ENCODE measurements around the gene SMU1. TPM values are rescaled to one million over a fixed set of nuclear protein-coding genes. Genes with fewer than 3 reads are reported as not detected.
"Not testable (repeated sequence)": the region's sequence is repeated elsewhere in the genome, so short reads cannot be mapped to it uniquely, and the experiment has no call there.

SMU1 gene
- total and polyA plus RNA-seq, 9 donors: 14.1 to 24.6 (median 17.5) TPM

GRCh38 chr9:33022755-33023154 is 53.7 kb downstream of the SMU1 start:
- 88% methylated on average over 1 of the region's 7 CpGs for WGBS (ENCODE audit: insufficient coverage)
- Histone ChIP-seq H3K4me1 (ENCODE audit: control insufficient read depth, insufficient read depth, low read length) (peaks cover 13% of the 10 kb centered on the region), H3K36me3 (ENCODE audit: control insufficient read depth, insufficient read depth, low read length) (peaks cover 19% of the 10 kb centered on the region), H3K27ac (ENCODE audit: low read length) (no peak overlapping the region), H3K27me3 (ENCODE audit: control insufficient read depth, insufficient read depth, low read length) (no peaks in the 10 kb centered on the region), H3K9me3 (replicated peaks; ENCODE audit: control insufficient read depth, low read depth, low read length) (no peaks in the 10 kb centered on the region), H3K4me3 (ENCODE audit: low read length) (no peak overlapping the region)
- DNase-seq: no peak

- 67% methylated on average over 1 of the region's 3 CpGs for WGBS (ENCODE audit: insufficient coverage)
- Histone ChIP-seq H3K9me3 (replicated peaks; ENCODE audit: control insufficient read depth, low read depth, low read length) (no peaks in the 10 kb centered on the region), H3K36me3 (ENCODE audit: control insufficient read depth, insufficient read depth, low read length) (peaks cover 14% of the 10 kb centered on the region), H3K27ac (ENCODE audit: low read length) (no peak overlapping the region), H3K4me1 (ENCODE audit: control insufficient read depth, insufficient read depth, low read length) (peaks cover 13% of the 10 kb centered on the region), H3K4me3 (ENCODE audit: low read length) (no peak overlapping the region), H3K27me3 (ENCODE audit: control insufficient read depth, insufficient read depth, low read length) (no peaks in the 10 kb centered on the region)
- DNase-seq: no peak
Measured at GRCh38 chr9:33022303-33022702, 54.2 kb downstream of the SMU1 start.

GRCh38 chr9:33019797-33020196 is 56.7 kb downstream of the SMU1 start:
- whole genome bisulfite sequencing (ENCODE audit: insufficient coverage): 76% methylated on average over 18 of the region's 25 CpGs
- H3K4me3 ChIP-seq (ENCODE audit: low read length): no peak overlapping the region
- H3K36me3 ChIP-seq (ENCODE audit: control insufficient read depth, insufficient read depth, low read length): peaks cover 12% of the 10 kb centered on the region
- no peak overlapping the region for H3K27ac ChIP-seq (ENCODE audit: low read length)
- DNase-seq: no peak
- no peaks in the 10 kb centered on the region for H3K27me3 ChIP-seq (ENCODE audit: control insufficient read depth, insufficient read depth, low read length)
- peaks cover 9% of the 10 kb centered on the region for H3K4me1 ChIP-seq (ENCODE audit: control insufficient read depth, insufficient read depth, low read length)
- no peaks in the 10 kb centered on the region for H3K9me3 ChIP-seq (replicated peaks; ENCODE audit: control insufficient read depth, low read depth, low read length)

GRCh38 chr9:33017283-33018041 is 59.0 kb downstream of the SMU1 start:
- Histone ChIP-seq H3K4me1 (ENCODE audit: control insufficient read depth, insufficient read depth, low read length) (no peaks in the 10 kb centered on the region), H3K9me3 (replicated peaks; ENCODE audit: control insufficient read depth, low read depth, low read length) (no peaks in the 10 kb centered on the region), H3K27ac (ENCODE audit: low read length) (no peak overlapping the region), H3K27me3 (ENCODE audit: control insufficient read depth, insufficient read depth, low read length) (no peaks in the 10 kb centered on the region), H3K36me3 (ENCODE audit: control insufficient read depth, insufficient read depth, low read length) (peaks cover 12% of the 10 kb centered on the region), H3K4me3 (ENCODE audit: low read length) (no peak overlapping the region)
- no CpG with 5 or more reads among the region's 6 CpGs for WGBS (ENCODE audit: insufficient coverage)
- DNase-seq: no peak

- no peak overlapping the region for H3K27ac ChIP-seq (ENCODE audit: low read length)
- no peaks in the 10 kb centered on the region for H3K27me3 ChIP-seq (ENCODE audit: control insufficient read depth, insufficient read depth, low read length)
- no peaks in the 10 kb centered on the region for H3K9me3 ChIP-seq (replicated peaks; ENCODE audit: control insufficient read depth, low read depth, low read length)
- H3K36me3 ChIP-seq (ENCODE audit: control insufficient read depth, insufficient read depth, low read length): peaks cover 7% of the 10 kb centered on the region
- H3K4me3 ChIP-seq (ENCODE audit: low read length): no peak overlapping the region
- WGBS (ENCODE audit: insufficient coverage): 100% methylated on average over 1 of the region's 1 CpG
- no peaks in the 10 kb centered on the region for H3K4me1 ChIP-seq (ENCODE audit: control insufficient read depth, insufficient read depth, low read length)
- DNase-seq: no peak
Measured at GRCh38 chr9:33014665-33015014, 61.8 kb downstream of the SMU1 start.

- no peaks in the 10 kb centered on the region for H3K27me3 ChIP-seq (ENCODE audit: control insufficient read depth, insufficient read depth, low read length)
- H3K4me3 ChIP-seq (ENCODE audit: low read length): no peak overlapping the region
- no peaks in the 10 kb centered on the region for H3K4me1 ChIP-seq (ENCODE audit: control insufficient read depth, insufficient read depth, low read length)
- DNase-seq: no peak
- WGBS (ENCODE audit: insufficient coverage): 57% methylated on average over 2 of the region's 2 CpGs
- H3K36me3 ChIP-seq (ENCODE audit: control insufficient read depth, insufficient read depth, low read length): peaks cover 4% of the 10 kb centered on the region
- no peak overlapping the region for H3K27ac ChIP-seq (ENCODE audit: low read length)
- no peaks in the 10 kb centered on the region for H3K9me3 ChIP-seq (replicated peaks; ENCODE audit: control insufficient read depth, low read depth, low read length)
Measured at GRCh38 chr9:33013962-33014664, 62.4 kb downstream of the SMU1 start.

- no peak overlapping the region for H3K27ac ChIP-seq (ENCODE audit: low read length)
- WGBS (ENCODE audit: insufficient coverage): no CpG with 5 or more reads among the region's 3 CpGs
Measured at GRCh38 chr9:33012328-33013069, 64.0 kb downstream of the SMU1 start.

GRCh38 chr9:33011831-33012230 is 64.6 kb downstream of the SMU1 start:
- WGBS (ENCODE audit: insufficient coverage): 86% methylated on average over 2 of the region's 3 CpGs
- no peak overlapping the region for H3K4me3 ChIP-seq (ENCODE audit: low read length)
- H3K36me3 ChIP-seq (ENCODE audit: control insufficient read depth, insufficient read depth, low read length): peaks cover 2% of the 10 kb centered on the region
- H3K27me3 ChIP-seq (ENCODE audit: control insufficient read depth, insufficient read depth, low read length): no peaks in the 10 kb centered on the region
- no peaks in the 10 kb centered on the region for H3K9me3 ChIP-seq (replicated peaks; ENCODE audit: control insufficient read depth, low read depth, low read length)
- no peak for DNase-seq
- H3K4me1 ChIP-seq (ENCODE audit: control insufficient read depth, insufficient read depth, low read length): no peaks in the 10 kb centered on the region
- no peak overlapping the region for H3K27ac ChIP-seq (ENCODE audit: low read length)

More at GRCh38 chr9:33012328-33013069, 64.0 kb downstream of the SMU1 start:
- Histone ChIP-seq H3K27me3 (ENCODE audit: control insufficient read depth, insufficient read depth, low read length) (no peaks in the 10 kb centered on the region), H3K4me1 (ENCODE audit: control insufficient read depth, insufficient read depth, low read length) (no peaks in the 10 kb centered on the region), H3K4me3 (ENCODE audit: low read length) (no peak overlapping the region), H3K9me3 (replicated peaks; ENCODE audit: control insufficient read depth, low read depth, low read length) (no peaks in the 10 kb centered on the region), H3K36me3 (ENCODE audit: control insufficient read depth, insufficient read depth, low read length) (peaks cover 4% of the 10 kb centered on the region)
- no peak for DNase-seq

GRCh38 chr9:33007755-33008154 is 68.7 kb downstream of the SMU1 start:
- no peak overlapping the region for H3K4me3 ChIP-seq (ENCODE audit: low read length)
- no peaks in the 10 kb centered on the region for H3K27me3 ChIP-seq (ENCODE audit: control insufficient read depth, insufficient read depth, low read length)
- H3K4me1 ChIP-seq (ENCODE audit: control insufficient read depth, insufficient read depth, low read length): no peaks in the 10 kb centered on the region
- H3K36me3 ChIP-seq (ENCODE audit: control insufficient read depth, insufficient read depth, low read length): no peaks in the 10 kb centered on the region
- no peak overlapping the region for H3K27ac ChIP-seq (ENCODE audit: low read length)
- 61% methylated on average over 2 of the region's 4 CpGs for WGBS (ENCODE audit: insufficient coverage)
- no peak for DNase-seq
- no peaks in the 10 kb centered on the region for H3K9me3 ChIP-seq (replicated peaks; ENCODE audit: control insufficient read depth, low read depth, low read length)

GRCh38 chr9:33005335-33005734 is 71.1 kb downstream of the SMU1 start:
- not testable (repeated sequence) for H3K4me1 ChIP-seq (ENCODE audit: control insufficient read depth, insufficient read depth, low read length); H3K27ac ChIP-seq (ENCODE audit: low read length); H3K9me3 ChIP-seq (replicated peaks; ENCODE audit: control insufficient read depth, low read depth, low read length); H3K36me3 ChIP-seq (ENCODE audit: control insufficient read depth, insufficient read depth, low read length); H3K4me3 ChIP-seq (ENCODE audit: low read length); DNase-seq; H3K27me3 ChIP-seq (ENCODE audit: control insufficient read depth, insufficient read depth, low read length)

Data from muscle of leg (tissue), 11 donors.